HG02623 (cell line): ENCODE results near the gene GSK3A.

ENCODE experiments used
- ATAC-seq: cut with Tn5 transposase; IDR thresholded peaks from one replicate; pipeline ENCODE4 v1.9.1; 2021; ENCODE audit warnings: moderate library complexity; ENCODE audit not compliant: unreplicated experiment

The GSK3A gene

GRCh38 chr19:42201489-42202289 lies 40.7 kb downstream of the GSK3A start:
- no peak for ATAC-seq

GRCh38 chr19:42200116-42200715 lies 42.2 kb downstream of the GSK3A start:
- ATAC-seq, result no peak

- ATAC-seq, result no peak
Observed at GRCh38 chr19:42199440-42200115, 42.8 kb downstream of the GSK3A start.

GRCh38 chr19:42198676-42199439 lies 43.5 kb downstream of the GSK3A start:
- ATAC-seq, result no peak

GRCh38 chr19:42197375-42197817 lies 45.0 kb downstream of the GSK3A start:
- ATAC-seq, result no peak

- ATAC-seq, result no peak
Observed at GRCh38 chr19:42196011-42197001, 46.1 kb downstream of the GSK3A start.

GRCh38 chr19:42193706-42194105 lies 48.7 kb downstream of the GSK3A start:
- ATAC-seq, result no peak

GRCh38 chr19:42193294-42193693 lies 49.1 kb downstream of the GSK3A start:
- ATAC-seq, result no peak

GRCh38 chr19:42191855-42192254 lies 50.5 kb downstream of the GSK3A start:
- ATAC-seq, result no peak

GRCh38 chr19:42191330-42191729 lies 51.1 kb downstream of the GSK3A start:
- no peak for ATAC-seq

- ATAC-seq, result no peak
Observed at GRCh38 chr19:42189133-42189532, 53.3 kb downstream of the GSK3A start.

- ATAC-seq, result no peak
Observed at GRCh38 chr19:42188665-42189064, 53.7 kb downstream of the GSK3A start.

GRCh38 chr19:42185277-42185676 lies 57.1 kb downstream of the GSK3A start:
- ATAC-seq, result no peak

GRCh38 chr19:42184401-42184861 lies 58.0 kb downstream of the GSK3A start:
- ATAC-seq, result no peak
